Measurements from ENCODE around the gene LRMDA.

LRMDA gene

DNA sequence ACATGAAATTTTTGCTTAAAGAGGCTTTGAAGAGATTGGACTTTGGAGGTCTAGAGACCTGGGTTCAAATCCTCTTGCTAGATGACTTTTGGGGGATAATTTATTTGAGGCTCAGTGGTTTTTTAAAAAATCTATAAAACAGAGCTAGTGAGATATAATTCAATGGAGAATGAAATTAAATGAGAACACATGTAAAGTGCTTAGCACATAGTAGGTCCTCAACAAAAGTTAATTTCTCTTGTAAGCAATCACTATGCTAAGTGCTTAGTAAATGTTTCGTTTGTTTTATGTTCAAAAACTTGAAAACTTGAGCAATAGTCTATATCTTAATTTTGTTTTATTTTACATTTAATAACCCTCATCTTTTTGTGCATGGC is 64.8 kb downstream of the LRMDA start:
- Histone ChIP-seq H3K4me3 (IDR thresholded peaks at IDR 0.05; ENCODE audit: insufficient read depth, low read depth, low read length) (no peak overlapping the region), H3K9ac (no peak overlapping the region), H4K20me1 (ENCODE audit: insufficient read depth) (no peaks in the 10 kb centered on the region), H3K4me2 (no peak overlapping the region), H3K27ac (no peak overlapping the region), H2AFZ (ENCODE audit: low read depth) (no peak overlapping the region), H3K4me1 (ENCODE audit: low read depth, poor library complexity, severe bottlenecking) (no peaks in the 10 kb centered on the region), H3K79me2 (ENCODE audit: insufficient read depth, low read depth) (no peaks in the 10 kb centered on the region), H3K36me3 (ENCODE audit: insufficient read depth) (no peaks in the 10 kb centered on the region), H3K27me3 (ENCODE audit: insufficient read depth, low read depth) (no peaks in the 10 kb centered on the region)
- TF ChIP-seq, protein P1, sequence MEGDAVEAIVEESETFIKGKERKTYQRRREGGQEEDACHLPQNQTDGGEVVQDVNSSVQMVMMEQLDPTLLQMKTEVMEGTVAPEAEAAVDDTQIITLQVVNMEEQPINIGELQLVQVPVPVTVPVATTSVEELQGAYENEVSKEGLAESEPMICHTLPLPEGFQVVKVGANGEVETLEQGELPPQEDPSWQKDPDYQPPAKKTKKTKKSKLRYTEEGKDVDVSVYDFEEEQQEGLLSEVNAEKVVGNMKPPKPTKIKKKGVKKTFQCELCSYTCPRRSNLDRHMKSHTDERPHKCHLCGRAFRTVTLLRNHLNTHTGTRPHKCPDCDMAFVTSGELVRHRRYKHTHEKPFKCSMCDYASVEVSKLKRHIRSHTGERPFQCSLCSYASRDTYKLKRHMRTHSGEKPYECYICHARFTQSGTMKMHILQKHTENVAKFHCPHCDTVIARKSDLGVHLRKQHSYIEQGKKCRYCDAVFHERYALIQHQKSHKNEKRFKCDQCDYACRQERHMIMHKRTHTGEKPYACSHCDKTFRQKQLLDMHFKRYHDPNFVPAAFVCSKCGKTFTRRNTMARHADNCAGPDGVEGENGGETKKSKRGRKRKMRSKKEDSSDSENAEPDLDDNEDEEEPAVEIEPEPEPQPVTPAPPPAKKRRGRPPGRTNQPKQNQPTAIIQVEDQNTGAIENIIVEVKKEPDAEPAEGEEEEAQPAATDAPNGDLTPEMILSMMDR (conservative IDR thresholded peaks at IDR 0.05; ENCODE audit: low read depth, low read length), result no peak

DNA sequence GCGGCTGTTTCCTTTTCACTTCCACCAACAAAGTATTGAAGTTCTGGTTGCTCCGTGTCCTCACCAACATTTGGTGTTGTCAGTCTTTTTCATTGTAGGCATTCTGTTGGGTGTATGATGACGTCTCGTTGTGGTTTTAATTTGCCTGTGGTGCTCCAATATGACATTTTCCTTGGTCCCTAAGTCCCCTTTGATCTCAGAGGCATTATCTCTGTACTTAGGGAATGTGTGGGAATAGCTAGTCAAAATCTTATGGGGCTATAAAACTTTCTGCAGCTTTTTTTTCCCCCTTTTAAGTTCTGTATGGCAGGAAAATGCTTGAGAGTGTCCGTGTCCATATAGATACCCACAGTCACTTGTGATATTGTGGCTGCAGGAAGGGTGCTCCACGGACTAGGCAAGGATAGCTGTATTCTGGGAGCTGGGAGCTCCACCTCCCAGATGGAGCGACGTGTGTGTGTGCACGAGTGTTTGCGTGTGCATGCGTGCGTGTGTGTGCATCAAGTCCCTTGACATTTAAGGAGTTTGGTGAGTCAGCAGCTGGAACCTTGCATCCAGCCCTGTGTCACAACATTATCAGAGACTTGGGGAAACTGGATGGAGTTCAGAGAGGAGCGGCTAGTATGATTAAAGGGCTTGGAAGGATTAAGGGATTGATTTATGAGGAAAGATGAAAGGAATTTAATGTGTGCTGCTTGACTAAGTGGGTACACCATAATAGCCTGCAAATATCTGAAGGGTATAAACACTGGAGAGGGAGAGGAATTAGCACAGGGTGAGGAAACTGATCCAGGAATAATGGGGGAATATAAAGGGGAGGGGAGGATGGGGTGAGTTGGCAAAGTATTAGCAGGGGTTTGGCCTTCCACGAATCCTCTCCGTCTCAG is 66.8 kb downstream of the LRMDA start:
- H3K27me3 ChIP-seq (ENCODE audit: insufficient read depth, low read depth), result no peaks in the 10 kb centered on the region
- H3K4me2 ChIP-seq, result no peak overlapping the region
- TF ChIP-seq, protein P1 (conservative IDR thresholded peaks at IDR 0.05; ENCODE audit: low read depth, low read length), result no peak
- H3K27ac ChIP-seq, result no peak overlapping the region
- H3K9ac ChIP-seq, result no peak overlapping the region
- no peaks in the 10 kb centered on the region for H4K20me1 ChIP-seq (ENCODE audit: insufficient read depth)
- H3K4me1 ChIP-seq (ENCODE audit: low read depth, poor library complexity, severe bottlenecking), result no peaks in the 10 kb centered on the region
- H3K4me3 ChIP-seq (IDR thresholded peaks at IDR 0.05; ENCODE audit: insufficient read depth, low read depth, low read length), result no peak overlapping the region
- H3K36me3 ChIP-seq (ENCODE audit: insufficient read depth), result no peaks in the 10 kb centered on the region
- H2AFZ ChIP-seq (ENCODE audit: low read depth), result no peak overlapping the region
- no peaks in the 10 kb centered on the region for H3K79me2 ChIP-seq (ENCODE audit: insufficient read depth, low read depth)

DNA sequence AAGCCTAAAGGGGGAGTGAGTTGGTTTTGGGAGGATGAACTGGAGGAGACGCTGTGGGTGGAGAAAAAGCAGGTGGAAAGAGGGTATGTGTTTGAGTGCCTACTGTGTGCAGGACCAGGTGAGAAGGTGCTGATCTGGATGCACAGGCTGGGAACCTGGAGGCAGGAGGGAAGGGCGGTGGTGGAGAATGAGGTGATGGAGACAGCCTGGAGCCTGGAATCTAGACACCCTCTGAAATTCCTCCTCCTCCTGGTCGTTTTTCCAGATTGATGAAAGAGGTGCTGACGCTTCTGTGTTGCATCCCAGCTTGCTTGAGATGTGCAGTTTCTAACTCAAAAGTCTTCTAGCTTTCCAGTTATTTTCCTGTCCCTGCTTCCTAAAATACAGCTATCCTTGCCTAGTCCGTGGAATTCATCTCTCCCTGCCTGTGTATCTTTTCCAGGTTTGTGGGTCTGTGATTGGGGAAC is 67.5 kb downstream of the LRMDA start:
- H3K27ac ChIP-seq, result no peak overlapping the region
- H3K4me1 ChIP-seq (ENCODE audit: low read depth, poor library complexity, severe bottlenecking), result no peaks in the 10 kb centered on the region
- H3K36me3 ChIP-seq (ENCODE audit: insufficient read depth), result no peaks in the 10 kb centered on the region
- no peak overlapping the region for H3K9ac ChIP-seq
- no peak overlapping the region for H2AFZ ChIP-seq (ENCODE audit: low read depth)
- no peak overlapping the region for H3K4me3 ChIP-seq (IDR thresholded peaks at IDR 0.05; ENCODE audit: insufficient read depth, low read depth, low read length)
- no peaks in the 10 kb centered on the region for H4K20me1 ChIP-seq (ENCODE audit: insufficient read depth)
- H3K27me3 ChIP-seq (ENCODE audit: insufficient read depth, low read depth), result no peaks in the 10 kb centered on the region
- H3K4me2 ChIP-seq, result no peak overlapping the region
- no peaks in the 10 kb centered on the region for H3K79me2 ChIP-seq (ENCODE audit: insufficient read depth, low read depth)
- TF ChIP-seq, protein P1 (conservative IDR thresholded peaks at IDR 0.05; ENCODE audit: low read depth, low read length), result no peak

DNA sequence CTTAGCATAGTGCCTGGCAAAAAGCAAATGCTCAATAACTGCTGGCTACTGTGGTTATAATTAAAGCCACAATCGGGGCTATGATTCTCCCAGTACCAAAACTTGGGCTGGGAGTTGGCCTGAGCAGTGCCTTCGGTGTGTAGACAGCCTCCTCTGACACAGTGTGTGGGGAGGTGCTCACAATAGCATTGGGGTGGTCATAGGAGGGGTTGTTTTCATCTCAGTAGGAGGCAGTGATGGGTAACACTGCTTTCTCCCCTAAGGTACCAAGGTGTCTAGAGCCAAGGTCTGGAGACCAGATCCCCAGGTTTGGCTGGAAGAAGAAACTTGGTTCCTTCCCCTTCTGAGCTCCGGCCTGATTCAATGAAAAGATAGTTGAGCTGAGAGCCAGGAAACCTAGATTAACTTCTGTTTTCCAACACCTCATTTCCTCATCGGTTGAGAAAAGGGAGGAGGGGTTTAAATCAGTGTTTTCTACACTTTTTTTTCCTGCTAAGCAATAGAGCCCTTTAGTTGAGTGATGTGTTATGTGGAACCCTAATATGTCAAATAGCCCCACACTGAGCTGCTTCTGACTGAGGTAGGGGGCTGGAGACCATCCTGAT is 68.2 kb downstream of the LRMDA start:
- Histone ChIP-seq H3K27me3 (ENCODE audit: insufficient read depth, low read depth) (no peaks in the 10 kb centered on the region), H3K27ac (no peak overlapping the region), H3K9ac (no peak overlapping the region), H4K20me1 (ENCODE audit: insufficient read depth) (no peaks in the 10 kb centered on the region), H3K4me2 (no peak overlapping the region), H3K4me3 (IDR thresholded peaks at IDR 0.05; ENCODE audit: insufficient read depth, low read depth, low read length) (no peak overlapping the region), H2AFZ (ENCODE audit: low read depth) (no peak overlapping the region), H3K4me1 (ENCODE audit: low read depth, poor library complexity, severe bottlenecking) (no peaks in the 10 kb centered on the region), H3K36me3 (ENCODE audit: insufficient read depth) (no peaks in the 10 kb centered on the region), H3K79me2 (ENCODE audit: insufficient read depth, low read depth) (no peaks in the 10 kb centered on the region)
- TF ChIP-seq, protein P1 (conservative IDR thresholded peaks at IDR 0.05; ENCODE audit: low read depth, low read length), result no peak
